ENCODE data around the gene MTA3. TPM values are rescaled to one million over a fixed set of nuclear protein-coding genes. Genes with fewer than 3 reads are reported as not detected.
A peak's percentile ranks its signal among the peaks of the same experiment; 100 is the strongest.
"Not testable (repeated sequence)": the region's sequence is repeated elsewhere in the genome, so short reads cannot be mapped to it uniquely, and the experiment has no call there.

Gene MTA3
- total RNA-seq, 2 experiments from 2014 or later: 22.8 to 23.6 TPM

- Mint-ChIP-seq H3K4me3 (no peak overlapping the region), H3K4me1 (no peaks in the 10 kb centered on the region), H3K36me3 (no peaks in the 10 kb centered on the region), H3K9me3 (ENCODE audit: low read depth) (no peaks in the 10 kb centered on the region), H3K27ac (no peak overlapping the region), H3K27me3 (no peaks in the 10 kb centered on the region)
- CTCF ChIA-PET: interaction anchor here (2.0 kb wide), 1 partner anchor 24 kb away, joined by 15 read pairs; no protein-coding TSS in a partner anchor
- no peak for DNase-seq
- no peak for ATAC-seq
Observed at GRCh38 chr2:42639340-42640077, 71.1 kb downstream of the MTA3 start.

DNA sequence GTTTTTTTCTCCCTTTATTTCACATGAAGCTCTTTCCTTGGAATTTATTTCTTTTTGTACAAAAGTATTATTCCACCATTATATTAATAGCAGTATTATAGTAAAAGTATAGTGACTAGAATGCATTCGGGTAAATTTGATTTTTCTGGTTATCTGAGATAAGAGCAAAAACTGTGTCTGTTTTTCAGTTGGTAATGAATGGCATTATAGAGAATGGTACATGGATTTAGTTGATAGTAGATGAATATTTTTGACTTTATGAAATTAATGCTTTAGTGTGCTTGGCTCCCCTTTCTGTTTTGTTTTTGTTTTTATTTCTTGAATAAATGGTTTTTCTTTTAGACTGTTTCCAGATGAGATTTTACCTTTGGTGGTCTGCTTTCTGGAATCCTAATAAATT is 71.8 kb downstream of the MTA3 start:
- CTCF ChIA-PET: interaction anchor here (2.0 kb wide), 1 partner anchor 24 kb away, joined by 15 read pairs; no protein-coding TSS in a partner anchor
- no peak overlapping the region for H3K4me3 Mint-ChIP-seq
- no peaks in the 10 kb centered on the region for H3K9me3 Mint-ChIP-seq (ENCODE audit: low read depth)

GRCh38 chr2:42642371-42642770 is 73.9 kb downstream of the MTA3 start:
- ATAC-seq; H3K27ac Mint-ChIP-seq; H3K27me3 Mint-ChIP-seq; DNase-seq; CTCF ChIA-PET; H3K4me1 Mint-ChIP-seq; H3K4me3 Mint-ChIP-seq; H3K36me3 Mint-ChIP-seq; H3K9me3 Mint-ChIP-seq (ENCODE audit: low read depth): not testable (repeated sequence)

More for the DNA sequence above, 71.8 kb downstream of the MTA3 start:
- H3K4me1 Mint-ChIP-seq: peaks cover 3% of the 10 kb centered on the region
- peaks cover 3% of the 10 kb centered on the region for H3K36me3 Mint-ChIP-seq
- no peak for DNase-seq
- H3K27me3 Mint-ChIP-seq: no peaks in the 10 kb centered on the region
- no peak overlapping the region for H3K27ac Mint-ChIP-seq
- ATAC-seq: no peak

DNA sequence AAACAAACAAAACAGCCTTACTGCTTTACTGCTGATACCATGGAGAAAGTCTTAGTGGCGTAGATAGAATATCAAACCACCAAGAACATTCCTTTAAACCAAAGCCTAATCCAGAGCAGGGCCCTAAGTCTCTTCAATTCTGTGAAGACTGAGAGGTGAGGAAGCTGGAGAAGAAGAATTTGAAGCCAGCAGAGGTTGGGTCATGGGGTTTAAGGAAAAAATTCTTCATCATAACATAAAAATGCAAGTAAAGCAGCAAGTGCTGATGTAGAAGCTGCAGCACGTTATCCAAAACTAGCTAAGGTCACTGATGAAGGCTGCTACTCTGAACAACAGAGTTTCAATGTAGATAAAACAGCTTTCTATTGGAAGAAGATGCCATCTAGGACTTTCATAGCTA is 77.1 kb downstream of the MTA3 start:
- ATAC-seq (no peak), DNase-seq (no peak)
- Mint-ChIP-seq H3K36me3 (peaks cover 9% of the 10 kb centered on the region), H3K4me1 (peaks cover 9% of the 10 kb centered on the region), H3K4me3 (no peak overlapping the region), H3K27me3 (no peaks in the 10 kb centered on the region), H3K27ac (no peak overlapping the region), H3K9me3 (ENCODE audit: low read depth) (no peaks in the 10 kb centered on the region)
- CTCF ChIA-PET: interaction anchor here (0.9 to 1.7 kb wide), 2 partner anchors 9 to 18 kb away, joined by 3 to 5 read pairs; no protein-coding TSS in a partner anchor

GRCh38 chr2:42648796-42649195 is 80.4 kb downstream of the MTA3 start:
- Mint-ChIP-seq H3K27ac (no peak overlapping the region), H3K9me3 (ENCODE audit: low read depth) (no peaks in the 10 kb centered on the region), H3K27me3 (no peaks in the 10 kb centered on the region), H3K4me3 (no peak overlapping the region), H3K4me1 (peaks cover 22% of the 10 kb centered on the region), H3K36me3 (peaks cover 9% of the 10 kb centered on the region)
- CTCF ChIA-PET: interaction anchor here (1.7 kb wide), 1 partner anchor 11 kb away, joined by 6 read pairs; no protein-coding TSS in a partner anchor
- ATAC-seq (no peak), DNase-seq (no peak)

GRCh38 chr2:42651057-42651456 is 82.6 kb downstream of the MTA3 start:
- H3K36me3 Mint-ChIP-seq: peaks cover 6% of the 10 kb centered on the region
- H3K4me1 Mint-ChIP-seq: peaks cover 31% of the 10 kb centered on the region
- H3K27me3 Mint-ChIP-seq: no peaks in the 10 kb centered on the region
- no peak overlapping the region for H3K4me3 Mint-ChIP-seq
- ATAC-seq: no peak
- no peak for DNase-seq
- no peaks in the 10 kb centered on the region for H3K9me3 Mint-ChIP-seq (ENCODE audit: low read depth)
- H3K27ac Mint-ChIP-seq: no peak overlapping the region
- CTCF ChIA-PET: interaction anchor here (2.3 kb wide), 1 partner anchor 12 kb away, joined by 11 read pairs; no protein-coding TSS in a partner anchor

DNA sequence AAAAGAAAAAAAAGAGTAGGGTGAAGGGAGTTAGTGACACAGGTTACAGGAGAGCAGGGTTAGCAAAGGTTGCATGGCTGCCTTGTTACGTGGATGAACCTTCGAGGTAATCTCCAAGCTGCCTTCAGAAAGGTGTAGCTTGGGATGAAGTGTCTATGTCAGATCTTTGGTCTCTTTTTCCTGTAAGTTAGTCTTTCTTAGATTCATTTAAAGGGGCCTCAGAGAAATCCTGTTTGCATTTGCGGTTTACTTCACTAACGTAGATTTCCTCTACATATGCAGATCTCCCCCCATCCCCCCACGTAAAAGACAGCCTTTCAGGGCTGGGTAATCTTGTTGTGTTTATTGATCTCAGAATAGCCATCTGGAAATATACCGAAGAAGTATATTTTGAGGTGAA is 83.7 kb downstream of the MTA3 start:
- Mint-ChIP-seq H3K27ac (peak overlapping the region; percentile 50), H3K4me3 (peak overlapping the region; percentile 31), H3K4me1 (peaks cover 31% of the 10 kb centered on the region), H3K27me3 (no peaks in the 10 kb centered on the region), H3K9me3 (ENCODE audit: low read depth) (no peaks in the 10 kb centered on the region), H3K36me3 (peaks cover 3% of the 10 kb centered on the region)
- ATAC-seq: peak; percentile 45
- CTCF ChIA-PET: interaction anchor here (2.3 kb wide), 1 partner anchor 11 kb away, joined by 11 read pairs; no protein-coding TSS in a partner anchor
- peak; percentile 43 for DNase-seq

GRCh38 chr2:42653039-42653438 is 84.6 kb downstream of the MTA3 start:
- Mint-ChIP-seq H3K4me1 (peaks cover 31% of the 10 kb centered on the region), H3K4me3 (no peak overlapping the region), H3K36me3 (peaks cover 3% of the 10 kb centered on the region), H3K27me3 (no peaks in the 10 kb centered on the region), H3K9me3 (ENCODE audit: low read depth) (no peaks in the 10 kb centered on the region), H3K27ac (no peak overlapping the region)
- DNase-seq (no peak), ATAC-seq (no peak)
- CTCF ChIA-PET: interaction anchor here (1.0 kb wide), 1 partner anchor 160 kb away, joined by 3 read pairs; the partner anchor contains the start of gene KCNG3

DNA sequence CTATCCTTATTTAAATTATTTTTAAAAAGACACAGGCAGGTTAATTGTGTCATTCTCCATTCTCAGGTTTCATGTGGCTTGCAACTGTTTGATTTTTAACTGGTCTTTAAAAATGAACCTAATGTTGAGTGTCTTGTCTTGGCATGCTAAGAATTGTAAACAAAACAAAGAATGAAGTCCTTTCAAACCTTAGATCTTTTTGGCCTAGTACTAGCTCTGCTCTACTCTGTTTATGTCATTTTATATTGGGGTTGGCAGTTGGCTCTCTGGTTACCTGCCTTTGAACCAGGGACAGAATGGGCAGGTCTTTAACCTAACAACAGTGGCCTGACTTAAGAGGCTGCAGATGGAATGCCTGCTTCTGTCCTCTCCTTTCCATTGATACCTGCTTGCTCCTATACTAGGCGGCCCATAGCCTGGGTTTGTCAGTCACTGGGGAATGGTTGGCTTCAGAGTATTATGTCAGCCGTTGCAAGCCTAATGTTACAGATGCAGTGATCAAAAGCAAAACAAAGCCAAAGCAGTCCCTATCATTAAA is 85.5 kb downstream of the MTA3 start:
- Mint-ChIP-seq H3K4me3 (no peak overlapping the region), H3K27ac (no peak overlapping the region), H3K36me3 (peaks cover 5% of the 10 kb centered on the region), H3K4me1 (peaks cover 31% of the 10 kb centered on the region), H3K27me3 (no peaks in the 10 kb centered on the region), H3K9me3 (ENCODE audit: low read depth) (no peaks in the 10 kb centered on the region)
- DNase-seq: no peak
- CTCF ChIA-PET: interaction anchor here (1.0 to 1.6 kb wide), 2 partner anchors 8 to 10 kb away, joined by 5 to 10 read pairs; no protein-coding TSS in a partner anchor
- ATAC-seq: no peak

DNA sequence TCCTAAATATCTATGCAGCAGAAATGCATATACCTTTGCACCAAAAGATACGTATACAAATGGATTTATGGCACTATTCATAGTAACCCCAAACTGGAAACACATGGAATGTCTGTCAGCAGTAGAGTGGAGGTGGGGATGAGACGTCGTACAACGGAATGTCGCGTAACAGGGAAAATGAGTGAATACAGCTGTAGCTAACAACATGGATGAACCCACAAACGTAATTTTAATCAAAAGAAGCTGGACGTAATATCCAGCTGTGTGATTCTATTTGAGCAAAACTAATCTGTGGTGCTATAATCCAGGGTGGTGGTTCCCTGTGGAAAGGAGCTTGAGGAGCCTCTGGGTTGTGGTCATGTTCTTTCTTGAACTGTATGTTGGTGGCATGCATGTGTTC is 89.9 kb downstream of the MTA3 start:
- no peak overlapping the region for H3K27ac Mint-ChIP-seq
- ATAC-seq (no peak), DNase-seq (no peak)
- peaks cover 12% of the 10 kb centered on the region for H3K4me1 Mint-ChIP-seq
- CTCF ChIA-PET: interaction anchor here (0.7 to 2.0 kb wide), 2 partner anchors 147 to 169 kb away, joined by 3 to 5 read pairs; no protein-coding TSS in a partner anchor
- H3K36me3 Mint-ChIP-seq: peaks cover 10% of the 10 kb centered on the region
- H3K27me3 Mint-ChIP-seq: no peaks in the 10 kb centered on the region
- H3K9me3 Mint-ChIP-seq (ENCODE audit: low read depth): no peaks in the 10 kb centered on the region
- no peak overlapping the region for H3K4me3 Mint-ChIP-seq

DNA sequence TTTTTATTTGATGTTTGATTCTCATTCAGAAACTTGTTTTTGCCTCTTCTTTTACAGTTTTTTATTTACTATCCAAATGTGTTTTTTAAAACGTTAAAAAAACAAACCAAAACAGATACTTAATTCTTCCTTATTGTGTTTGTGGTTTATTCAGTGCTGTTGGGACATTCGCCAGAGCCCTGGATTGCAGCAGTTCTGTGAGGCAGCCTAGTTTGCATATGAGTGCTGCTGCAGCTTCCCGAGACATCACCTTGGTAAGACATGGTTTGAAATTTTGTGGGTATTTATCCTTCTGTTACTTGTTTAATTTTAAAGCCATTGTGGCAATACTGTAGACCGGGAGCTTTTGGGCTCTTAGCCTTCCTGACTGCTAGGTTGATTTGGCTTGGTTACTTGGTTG is 91.2 kb downstream of the MTA3 start:
- Mint-ChIP-seq H3K36me3 (peaks cover 10% of the 10 kb centered on the region), H3K27ac (no peak overlapping the region), H3K9me3 (ENCODE audit: low read depth) (no peaks in the 10 kb centered on the region), H3K4me3 (no peak overlapping the region), H3K4me1 (peaks cover 4% of the 10 kb centered on the region), H3K27me3 (no peaks in the 10 kb centered on the region)
- ATAC-seq (no peak), DNase-seq (no peak)
- CTCF ChIA-PET: interaction anchor here (0.8 to 2.2 kb wide), 3 partner anchors 10 to 148 kb away, joined by 3 to 6 read pairs (median 5); no protein-coding TSS in a partner anchor

DNA sequence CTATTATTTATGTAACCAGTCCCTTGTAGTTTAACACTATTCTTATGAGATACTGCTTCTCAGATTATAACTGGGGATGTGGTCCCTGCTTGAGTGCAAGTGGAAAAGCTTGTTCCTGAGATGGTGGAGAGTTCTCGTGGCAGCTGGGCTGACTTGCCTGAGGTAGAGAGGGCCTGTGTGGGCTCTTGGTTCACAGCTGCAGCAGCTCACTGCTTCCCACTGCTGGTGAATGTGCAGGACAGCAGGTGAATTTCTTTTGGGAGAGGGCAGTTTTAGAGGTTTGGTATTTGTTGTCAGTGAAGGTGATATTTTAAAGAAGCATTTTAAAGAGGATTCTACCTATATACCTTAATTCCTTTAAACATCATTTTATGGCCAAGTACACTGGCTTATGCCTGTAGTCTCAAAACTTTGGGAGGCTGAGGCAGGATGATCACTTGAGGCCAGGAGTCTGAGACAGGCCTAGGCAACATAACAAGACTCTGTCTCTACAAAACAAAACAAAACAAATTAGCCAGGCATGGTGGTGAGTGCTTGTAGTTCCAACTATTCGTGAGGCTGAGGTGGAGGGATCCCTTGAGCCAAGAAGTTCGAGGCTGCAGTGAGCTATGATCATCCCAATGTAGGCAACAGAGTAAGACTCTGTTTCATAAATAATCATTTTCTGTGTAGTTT is 94.8 kb downstream of the MTA3 start:
- H3K4me1 Mint-ChIP-seq: no peaks in the 10 kb centered on the region
- CTCF ChIA-PET: interaction anchor here (0.6 to 3.2 kb wide), 23 partner anchors 8 to 301 kb away, joined by 3 to 20 read pairs (median 4); partner anchors contain the start of gene KCNG3
- H3K4me3 Mint-ChIP-seq: no peak overlapping the region
- no peak overlapping the region for H3K27ac Mint-ChIP-seq
- ATAC-seq (peak; percentile 94), DNase-seq (peak; percentile 67)
- no peaks in the 10 kb centered on the region for H3K27me3 Mint-ChIP-seq
- H3K36me3 Mint-ChIP-seq: peaks cover 5% of the 10 kb centered on the region
- no peaks in the 10 kb centered on the region for H3K9me3 Mint-ChIP-seq (ENCODE audit: low read depth)

- Mint-ChIP-seq H3K36me3 (peaks cover 5% of the 10 kb centered on the region), H3K4me3 (no peak overlapping the region), H3K27ac (no peak overlapping the region), H3K4me1 (no peaks in the 10 kb centered on the region), H3K9me3 (ENCODE audit: low read depth) (no peaks in the 10 kb centered on the region), H3K27me3 (no peaks in the 10 kb centered on the region)
- no peak for DNase-seq
- no peak for ATAC-seq
- CTCF ChIA-PET: interaction anchor here (0.6 to 3.2 kb wide), 20 partner anchors 9 to 388 kb away, joined by 3 to 20 read pairs (median 4); no protein-coding TSS in a partner anchor
Observed at GRCh38 chr2:42663828-42664227, 95.4 kb downstream of the MTA3 start.
